Coronary artery (tissue), 2 donors: Measurements from ENCODE around the gene ATXN2L.
"Not testable (repeated sequence)": the region's sequence is repeated elsewhere in the genome, so short reads cannot be mapped to it uniquely, and the experiment has no call there.

Experiments used
- DNase-seq: peaks from one replicate; pipeline ENCODE4 v3.0.0-alpha.2; 2017; ENCODE audit warnings: low spot score
- H3K27ac ChIP-seq, 2 donors: fragments of 200-600 bp; sonication (generic); one replicate each; pipeline ENCODE4 v1.5.1; 2016 to 2019
- H3K4me3 ChIP-seq: fragments of 200-600 bp; sonication (generic); 2 replicates; pipeline ENCODE4 v1.5.1; 2016; ENCODE audit warnings: mild to moderate bottlenecking, moderate library complexity
- TF ChIP-seq, protein P1 (sequence below): fragments of 200-600 bp; sonication (generic); IDR thresholded peaks from one replicate; pipeline ENCODE4 v1.5.1; 2019; ENCODE audit warnings: antibody characterized with exemption

Gene ATXN2L

DNA sequence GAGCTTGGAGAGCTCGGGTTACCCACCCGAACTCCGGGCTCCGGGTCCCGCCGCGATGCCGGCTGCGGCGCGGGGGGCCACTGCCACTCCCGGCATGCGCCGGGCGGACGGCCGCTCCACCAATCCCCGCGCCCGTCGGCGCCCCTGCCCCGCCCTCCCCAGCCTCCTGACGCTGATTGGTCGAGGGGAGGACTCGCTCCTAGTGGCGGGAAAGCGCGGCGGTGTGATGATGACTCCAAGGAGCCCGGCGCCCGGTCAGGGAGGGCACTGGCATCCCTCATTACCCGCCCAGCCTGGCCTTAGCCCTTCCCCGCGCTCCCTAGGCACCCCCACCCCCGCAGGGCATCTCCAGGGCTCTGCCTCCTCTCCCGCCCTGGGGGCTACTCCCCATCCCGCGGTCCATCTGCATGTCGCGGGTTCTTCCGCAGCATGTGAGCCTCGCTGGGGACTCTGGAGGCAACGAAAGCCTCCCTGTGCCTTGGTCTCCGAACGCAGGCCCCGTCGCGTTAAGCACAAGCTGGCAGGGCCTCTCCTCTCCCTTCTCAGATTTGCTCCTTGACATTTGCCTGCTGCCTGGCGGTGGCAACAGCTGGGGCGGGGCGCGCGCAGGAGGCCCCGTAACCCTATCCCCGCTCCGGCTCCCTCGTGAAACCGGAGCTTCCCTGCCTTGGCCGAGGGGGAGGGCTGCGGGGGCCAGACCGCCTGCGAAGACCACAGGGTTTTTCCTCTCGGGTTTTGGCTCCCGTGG, 57.2 kb downstream of the ATXN2L start:
- peak; percentile 91 for DNase-seq
- peak overlapping the region in 1 of 2 donors; percentile 27 for H3K27ac ChIP-seq

DNA sequence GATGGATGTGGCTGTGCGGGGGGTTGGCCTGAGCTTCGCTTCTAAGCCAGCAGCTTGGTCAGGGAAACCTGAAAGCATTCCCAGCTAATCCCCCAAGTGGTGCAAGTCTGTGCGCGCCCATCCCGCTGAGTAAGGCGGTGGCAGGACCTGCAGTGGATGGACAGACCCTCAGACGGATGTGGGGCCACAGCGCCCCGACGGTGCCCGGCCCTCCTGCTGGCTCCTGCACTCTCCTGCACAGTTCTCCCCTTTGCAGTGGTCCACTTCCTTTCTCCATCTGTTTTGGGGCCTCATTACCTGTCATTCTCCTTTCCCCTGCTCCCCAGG, 57.8 kb downstream of the ATXN2L start:
- H3K4me3 ChIP-seq = peak overlapping the region; percentile 85
- DNase-seq = no peak
- TF ChIP-seq, protein P1, sequence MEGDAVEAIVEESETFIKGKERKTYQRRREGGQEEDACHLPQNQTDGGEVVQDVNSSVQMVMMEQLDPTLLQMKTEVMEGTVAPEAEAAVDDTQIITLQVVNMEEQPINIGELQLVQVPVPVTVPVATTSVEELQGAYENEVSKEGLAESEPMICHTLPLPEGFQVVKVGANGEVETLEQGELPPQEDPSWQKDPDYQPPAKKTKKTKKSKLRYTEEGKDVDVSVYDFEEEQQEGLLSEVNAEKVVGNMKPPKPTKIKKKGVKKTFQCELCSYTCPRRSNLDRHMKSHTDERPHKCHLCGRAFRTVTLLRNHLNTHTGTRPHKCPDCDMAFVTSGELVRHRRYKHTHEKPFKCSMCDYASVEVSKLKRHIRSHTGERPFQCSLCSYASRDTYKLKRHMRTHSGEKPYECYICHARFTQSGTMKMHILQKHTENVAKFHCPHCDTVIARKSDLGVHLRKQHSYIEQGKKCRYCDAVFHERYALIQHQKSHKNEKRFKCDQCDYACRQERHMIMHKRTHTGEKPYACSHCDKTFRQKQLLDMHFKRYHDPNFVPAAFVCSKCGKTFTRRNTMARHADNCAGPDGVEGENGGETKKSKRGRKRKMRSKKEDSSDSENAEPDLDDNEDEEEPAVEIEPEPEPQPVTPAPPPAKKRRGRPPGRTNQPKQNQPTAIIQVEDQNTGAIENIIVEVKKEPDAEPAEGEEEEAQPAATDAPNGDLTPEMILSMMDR = no peak
- H3K27ac ChIP-seq = no peak overlapping the region

More for the DNA sequence above, 57.2 kb downstream of the ATXN2L start:
- H3K4me3 ChIP-seq = peak overlapping the region; percentile 85
- TF ChIP-seq, protein P1 = no peak

DNA sequence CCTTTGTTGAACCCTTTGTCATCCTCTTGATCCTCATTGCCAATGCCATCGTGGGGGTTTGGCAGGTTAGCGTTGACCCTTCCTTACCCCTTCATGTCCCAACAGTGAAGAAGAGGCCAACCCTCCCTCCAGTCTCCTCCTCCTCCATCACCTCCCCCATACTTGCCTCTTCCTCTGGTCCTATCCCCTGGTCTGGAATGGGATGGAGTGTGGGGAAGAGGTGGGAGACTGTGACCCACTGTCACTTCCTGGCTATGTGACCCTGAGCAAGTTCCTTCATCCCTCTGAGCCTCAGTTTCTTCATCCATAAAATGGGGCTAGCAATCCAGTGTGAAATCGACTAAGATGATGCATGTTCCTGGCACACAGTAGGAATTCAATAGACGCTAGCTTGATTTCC, 58.2 kb downstream of the ATXN2L start:
- TF ChIP-seq, protein P1 = no peak
- H3K27ac ChIP-seq = no peak overlapping the region
- DNase-seq = no peak
- H3K4me3 ChIP-seq = no peak overlapping the region

DNA sequence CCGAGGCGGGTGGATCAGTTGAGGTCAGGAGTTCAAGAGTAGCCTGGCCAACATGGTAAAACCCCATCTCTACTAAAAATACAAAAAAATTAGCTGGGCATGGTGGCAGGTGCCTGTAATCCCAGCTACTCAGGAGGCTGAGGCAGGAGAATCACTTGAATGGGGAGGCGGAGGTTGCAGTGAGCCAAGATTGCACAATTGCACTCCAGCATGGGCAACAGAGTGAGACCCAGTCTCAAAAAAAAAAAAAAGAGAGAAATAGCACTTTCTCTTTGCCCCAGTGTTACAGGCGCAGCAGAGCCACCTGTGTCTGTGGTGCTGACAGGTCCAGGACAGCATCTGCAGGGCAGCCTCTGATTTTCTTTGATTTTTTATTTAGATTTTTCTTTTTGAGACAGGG, 58.8 kb downstream of the ATXN2L start:
- not testable (repeated sequence) for DNase-seq, H3K27ac ChIP-seq, H3K4me3 ChIP-seq

DNA sequence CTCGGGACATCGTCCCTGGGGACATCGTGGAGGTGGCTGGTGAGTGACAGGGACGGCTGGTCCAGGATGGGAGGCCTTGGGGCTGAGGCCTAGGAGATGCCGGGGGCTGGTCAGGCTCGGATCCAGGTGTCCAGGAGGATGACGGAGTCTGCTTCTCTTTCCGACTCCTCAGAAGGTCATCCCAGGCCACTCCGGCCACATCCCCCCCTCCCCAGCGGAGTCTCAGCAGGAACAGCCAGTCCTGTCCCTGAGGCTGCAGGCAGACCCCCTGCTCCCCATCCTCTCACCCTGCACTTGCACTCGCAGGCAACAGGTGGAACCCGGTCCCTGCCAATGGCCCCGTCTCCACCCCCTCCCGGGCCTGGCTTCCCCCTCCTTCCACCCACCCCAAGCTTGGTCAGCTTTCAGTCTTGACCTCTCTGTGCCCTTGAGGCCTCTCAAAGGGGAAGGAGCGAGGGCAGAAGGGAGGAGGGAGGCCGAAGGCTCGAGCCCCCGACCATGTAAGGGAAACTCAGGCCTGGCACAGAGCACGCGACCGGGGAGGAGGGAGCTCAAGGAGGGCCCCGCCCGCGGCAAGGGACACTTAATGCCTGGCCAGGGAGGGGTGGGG, 59.9 kb downstream of the ATXN2L start:
- Histone ChIP-seq H3K27ac (no peak overlapping the region), H3K4me3 (no peak overlapping the region)
- no peak for DNase-seq
- TF ChIP-seq, protein P1 = no peak

DNA sequence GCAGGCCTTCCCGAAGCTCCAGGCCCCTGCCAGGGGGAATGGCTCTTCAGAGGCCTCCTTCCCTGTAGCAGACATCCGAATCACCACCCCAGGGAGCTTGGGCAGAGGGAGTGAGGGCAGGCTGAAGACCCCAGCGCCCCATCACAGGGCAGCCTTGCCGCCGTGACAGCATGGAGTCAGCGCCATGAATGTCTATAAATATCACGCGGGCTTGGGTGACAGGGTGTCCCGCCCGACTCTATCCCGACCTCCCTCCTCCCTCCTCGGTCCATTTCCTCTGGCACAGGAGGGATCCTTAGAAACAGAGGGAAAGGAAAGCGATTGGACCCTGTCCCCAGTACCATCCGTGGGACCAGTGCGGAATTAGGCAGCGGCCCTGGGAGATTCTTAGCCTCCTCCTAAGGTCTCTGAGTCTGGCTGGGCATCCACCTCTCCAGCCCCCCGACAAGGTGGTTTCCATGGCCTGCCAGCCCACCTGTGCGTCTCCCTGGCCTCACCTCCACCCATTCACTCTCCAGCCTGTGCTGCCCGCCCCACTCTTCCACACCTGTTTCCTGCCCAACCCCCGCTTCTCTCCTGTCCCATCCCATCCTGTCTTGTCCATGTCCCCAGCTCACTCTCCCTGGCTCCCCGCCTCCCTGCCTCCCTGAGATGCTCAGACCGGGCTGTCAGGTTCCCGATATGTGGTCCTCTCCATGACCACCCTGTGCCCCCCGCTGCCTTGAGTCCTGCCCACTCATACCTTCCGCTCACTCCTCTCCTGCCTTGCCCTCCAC, 60.6 kb downstream of the ATXN2L start:
- no peak for DNase-seq
- TF ChIP-seq, protein P1 = no peak
- H3K4me3 ChIP-seq = no peak overlapping the region
- no peak overlapping the region for H3K27ac ChIP-seq

DNA sequence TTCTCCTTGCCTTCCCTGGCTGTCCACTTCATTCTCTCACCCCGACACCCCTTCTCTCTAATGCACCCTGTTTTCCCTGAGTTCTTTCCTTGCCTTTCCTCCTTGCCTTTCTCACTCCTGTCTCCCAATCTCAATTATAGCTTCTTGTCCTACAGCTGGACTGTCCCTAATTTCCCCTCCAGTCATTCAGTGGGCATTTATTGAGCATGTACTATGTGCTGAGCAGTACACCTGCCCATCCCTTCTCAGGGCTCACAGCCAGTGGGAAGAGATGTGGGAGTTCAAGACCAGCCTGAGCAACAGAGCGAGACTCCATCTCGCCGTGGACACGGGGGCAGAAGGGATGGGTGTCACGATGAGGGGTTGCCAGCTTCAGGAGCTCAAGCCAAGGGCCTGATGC, 61.2 kb downstream of the ATXN2L start:
- Histone ChIP-seq H3K4me3 (no peak overlapping the region), H3K27ac (no peak overlapping the region)
- no peak for DNase-seq
- TF ChIP-seq, protein P1 = no peak
